ENCODE data around the gene ABCA2. TPM values are rescaled to one million over a fixed set of nuclear protein-coding genes. Genes with fewer than 3 reads are reported as not detected.
A peak's percentile ranks its signal among the peaks of the same experiment; 100 is the strongest.

ABCA2 gene
- total RNA-seq, 1 experiment from 2014 or later: 114 TPM

DNA sequence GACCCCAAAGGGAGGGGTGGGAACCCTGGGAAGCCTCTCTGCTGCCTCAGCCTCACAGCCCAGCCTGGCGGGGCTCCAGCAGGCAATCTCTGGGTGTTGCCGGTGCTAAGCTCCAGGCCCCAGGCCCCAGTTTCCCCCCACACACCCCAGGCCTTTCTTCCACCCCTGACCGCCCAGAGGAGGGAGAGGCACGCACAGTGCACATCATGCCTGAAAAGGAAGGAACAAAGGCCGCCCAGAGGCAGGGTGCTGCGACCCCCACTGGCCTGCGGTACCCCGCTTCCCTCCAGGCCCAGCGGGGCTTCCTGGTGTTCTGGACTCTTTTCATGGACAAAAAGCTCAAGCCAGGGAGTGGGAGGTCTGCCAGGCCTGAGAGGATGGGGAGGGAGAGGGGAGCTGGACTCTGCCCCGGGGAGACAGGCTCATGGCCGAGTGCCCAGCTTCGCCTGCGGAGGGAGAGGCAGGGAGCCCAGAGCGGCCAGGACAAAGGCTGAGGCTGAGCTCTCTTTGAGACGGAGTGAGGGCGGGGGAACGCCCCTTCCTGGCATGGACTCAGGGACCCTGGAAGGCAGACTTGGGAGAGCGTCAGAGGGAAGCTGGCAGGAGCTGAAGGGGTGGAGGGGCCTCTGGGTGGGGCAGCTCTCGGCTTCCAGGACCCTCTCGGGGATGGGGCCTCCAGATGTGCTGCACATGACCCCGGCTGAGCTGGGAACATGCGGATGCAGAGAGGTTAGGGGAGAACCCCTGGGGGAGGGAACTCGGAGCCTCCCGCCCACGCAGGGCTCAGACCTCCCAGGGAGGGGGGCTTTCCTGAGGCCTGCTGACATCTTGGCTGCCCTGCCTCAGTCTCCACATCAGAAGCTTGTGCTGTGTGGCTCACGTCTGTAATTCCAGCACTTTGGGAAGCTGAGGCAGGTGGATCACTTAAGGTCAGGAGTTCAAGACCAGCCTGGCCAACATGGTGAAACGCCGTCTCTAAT, 27.6 kb upstream of the ABCA2 start:
- TF ChIP-seq ZNF274 (IDR thresholded peaks at IDR 0.05; ENCODE audit: low read depth, low read length) (no peak), TCF7L2 (IDR thresholded peaks at IDR 0.05; ENCODE audit: borderline replicate concordance, extremely low read depth, insufficient read depth, insufficient read length) (no peak), SIN3A (IDR thresholded peaks at IDR 0.05; ENCODE audit: low read depth) (no peak), FOSL1 (IDR thresholded peaks at IDR 0.05; ENCODE audit: low read depth) (no peak), YY1 (IDR thresholded peaks at IDR 0.05; ENCODE audit: extremely low read depth, insufficient replicate concordance, low read depth, low read length) (no peak), POLR2AphosphoS5 (IDR thresholded peaks at IDR 0.05; ENCODE audit: low read depth, low read length) (no peak), EGR1 (IDR thresholded peaks at IDR 0.05; ENCODE audit: low read depth) (no peak), ELF1 (IDR thresholded peaks at IDR 0.05; ENCODE audit: borderline replicate concordance, low read depth) (no peak), POLR2A (IDR thresholded peaks at IDR 0.05; ENCODE audit: borderline replicate concordance, extremely low read depth, insufficient read depth, insufficient read length) (no peak), CEBPB (IDR thresholded peaks at IDR 0.05; ENCODE audit: low read depth) (no peak), MAX (IDR thresholded peaks at IDR 0.05) (no peak), EZH2 (IDR thresholded peaks at IDR 0.05) (no peak), CBX3 (IDR thresholded peaks at IDR 0.05; ENCODE audit: low read depth) (no peak), RAD21 (IDR thresholded peaks at IDR 0.05; ENCODE audit: low read depth) (no peak), SRF (IDR thresholded peaks at IDR 0.05; ENCODE audit: low read depth) (no peak), ATF3 (IDR thresholded peaks at IDR 0.05) (no peak), JUND (IDR thresholded peaks at IDR 0.05) (no peak), EZH2phosphoT487 (IDR thresholded peaks at IDR 0.05; ENCODE audit: borderline replicate concordance) (no peak)
- TF ChIP-seq, protein P1, sequence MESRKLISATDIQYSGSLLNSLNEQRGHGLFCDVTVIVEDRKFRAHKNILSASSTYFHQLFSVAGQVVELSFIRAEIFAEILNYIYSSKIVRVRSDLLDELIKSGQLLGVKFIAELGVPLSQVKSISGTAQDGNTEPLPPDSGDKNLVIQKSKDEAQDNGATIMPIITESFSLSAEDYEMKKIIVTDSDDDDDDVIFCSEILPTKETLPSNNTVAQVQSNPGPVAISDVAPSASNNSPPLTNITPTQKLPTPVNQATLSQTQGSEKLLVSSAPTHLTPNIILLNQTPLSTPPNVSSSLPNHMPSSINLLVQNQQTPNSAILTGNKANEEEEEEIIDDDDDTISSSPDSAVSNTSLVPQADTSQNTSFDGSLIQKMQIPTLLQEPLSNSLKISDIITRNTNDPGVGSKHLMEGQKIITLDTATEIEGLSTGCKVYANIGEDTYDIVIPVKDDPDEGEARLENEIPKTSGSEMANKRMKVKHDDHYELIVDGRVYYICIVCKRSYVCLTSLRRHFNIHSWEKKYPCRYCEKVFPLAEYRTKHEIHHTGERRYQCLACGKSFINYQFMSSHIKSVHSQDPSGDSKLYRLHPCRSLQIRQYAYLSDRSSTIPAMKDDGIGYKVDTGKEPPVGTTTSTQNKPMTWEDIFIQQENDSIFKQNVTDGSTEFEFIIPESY (IDR thresholded peaks at IDR 0.05; ENCODE audit: extremely low read depth, insufficient replicate concordance, low read length): no peak
- TF ChIP-seq, protein P2, sequence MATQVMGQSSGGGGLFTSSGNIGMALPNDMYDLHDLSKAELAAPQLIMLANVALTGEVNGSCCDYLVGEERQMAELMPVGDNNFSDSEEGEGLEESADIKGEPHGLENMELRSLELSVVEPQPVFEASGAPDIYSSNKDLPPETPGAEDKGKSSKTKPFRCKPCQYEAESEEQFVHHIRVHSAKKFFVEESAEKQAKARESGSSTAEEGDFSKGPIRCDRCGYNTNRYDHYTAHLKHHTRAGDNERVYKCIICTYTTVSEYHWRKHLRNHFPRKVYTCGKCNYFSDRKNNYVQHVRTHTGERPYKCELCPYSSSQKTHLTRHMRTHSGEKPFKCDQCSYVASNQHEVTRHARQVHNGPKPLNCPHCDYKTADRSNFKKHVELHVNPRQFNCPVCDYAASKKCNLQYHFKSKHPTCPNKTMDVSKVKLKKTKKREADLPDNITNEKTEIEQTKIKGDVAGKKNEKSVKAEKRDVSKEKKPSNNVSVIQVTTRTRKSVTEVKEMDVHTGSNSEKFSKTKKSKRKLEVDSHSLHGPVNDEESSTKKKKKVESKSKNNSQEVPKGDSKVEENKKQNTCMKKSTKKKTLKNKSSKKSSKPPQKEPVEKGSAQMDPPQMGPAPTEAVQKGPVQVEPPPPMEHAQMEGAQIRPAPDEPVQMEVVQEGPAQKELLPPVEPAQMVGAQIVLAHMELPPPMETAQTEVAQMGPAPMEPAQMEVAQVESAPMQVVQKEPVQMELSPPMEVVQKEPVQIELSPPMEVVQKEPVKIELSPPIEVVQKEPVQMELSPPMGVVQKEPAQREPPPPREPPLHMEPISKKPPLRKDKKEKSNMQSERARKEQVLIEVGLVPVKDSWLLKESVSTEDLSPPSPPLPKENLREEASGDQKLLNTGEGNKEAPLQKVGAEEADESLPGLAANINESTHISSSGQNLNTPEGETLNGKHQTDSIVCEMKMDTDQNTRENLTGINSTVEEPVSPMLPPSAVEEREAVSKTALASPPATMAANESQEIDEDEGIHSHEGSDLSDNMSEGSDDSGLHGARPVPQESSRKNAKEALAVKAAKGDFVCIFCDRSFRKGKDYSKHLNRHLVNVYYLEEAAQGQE (IDR thresholded peaks at IDR 0.05; ENCODE audit: low read depth): no peak
- CTCF ChIA-PET: interaction anchor here (1.1 to 4.3 kb wide), 5 partner anchors 8 to 213 kb away, joined by 3 to 22 read pairs (median 10); partner anchors contain the start of genes AJM1 and NPDC1
- H3K27ac ChIP-seq (ENCODE audit: low read depth, low read length): peak overlapping the region; percentile 85; the same call in 1 of the 2 replicates
- no peaks in the 10 kb centered on the region for H3K79me2 ChIP-seq (ENCODE audit: insufficient read depth, low read length)
- intact Hi-C loops (cut with micrococcal nuclease): no loop called here
- ATAC-seq: no peak
- H2AFZ ChIP-seq (ENCODE audit: low read depth, low read length, poor library complexity, severe bottlenecking): no peak overlapping the region
- RAD21 ChIA-PET (ENCODE audit: low non-redundant PET in 1 of 2, low total read pairs in 2 of 2, uncharacterized antibody in 2 of 2, unreplicated experiment in 2 of 2): no interaction called here
- H4K20me1 ChIP-seq (ENCODE audit: insufficient read depth): no peaks in the 10 kb centered on the region
- H3K9ac ChIP-seq (ENCODE audit: low read length): peak overlapping the region; percentile 66
- no peaks in the 10 kb centered on the region for H3K27me3 ChIP-seq (ENCODE audit: insufficient read depth, low read length)
- H3K4me1 ChIP-seq (ENCODE audit: control insufficient read depth in 1 of 2, insufficient read depth in 2 of 2, low read length in 2 of 2): peaks cover 22 to 40% of the 10 kb centered on the region in 2 experiments
- POLR2A ChIA-PET: interaction anchor here (1.4 to 1.5 kb wide), 2 partner anchors 8 to 13 kb away, joined by 4 read pairs; no protein-coding TSS in a partner anchor
- no peak overlapping the region for H3K4me3 ChIP-seq (replicated peaks in 1 of 2; ENCODE audit: low read depth in 1 of 2, low read length in 2 of 2)
- no peaks in the 10 kb centered on the region for H3K9me3 ChIP-seq (ENCODE audit: control insufficient read depth in 1 of 2, insufficient read depth in 1 of 2, low read depth in 1 of 2, low read length in 2 of 2)
- BruUV-seq (replicated peaks): no TSS peak
- no peak for DNase-seq (ENCODE audit: low read depth, low spot score)
- H3K36me3 ChIP-seq (ENCODE audit: control insufficient read depth in 1 of 2, insufficient read depth in 2 of 2, low read length in 2 of 2): no peaks in the 10 kb centered on the region
- H3K9me2 ChIP-seq (ENCODE audit: insufficient read depth): no peaks in the 10 kb centered on the region
- peak overlapping the region; percentile 95 for H3K4me2 ChIP-seq (ENCODE audit: low read length)

All from HCT116 (cell line).